ENCODE measurements around the gene HDAC7. TPM values are rescaled to one million over a fixed set of nuclear protein-coding genes. Genes with fewer than 3 reads are reported as not detected.

HDAC7 gene
- total RNA-seq, 2 experiments from 2014 or later, result 180 to 207 TPM

DNA sequence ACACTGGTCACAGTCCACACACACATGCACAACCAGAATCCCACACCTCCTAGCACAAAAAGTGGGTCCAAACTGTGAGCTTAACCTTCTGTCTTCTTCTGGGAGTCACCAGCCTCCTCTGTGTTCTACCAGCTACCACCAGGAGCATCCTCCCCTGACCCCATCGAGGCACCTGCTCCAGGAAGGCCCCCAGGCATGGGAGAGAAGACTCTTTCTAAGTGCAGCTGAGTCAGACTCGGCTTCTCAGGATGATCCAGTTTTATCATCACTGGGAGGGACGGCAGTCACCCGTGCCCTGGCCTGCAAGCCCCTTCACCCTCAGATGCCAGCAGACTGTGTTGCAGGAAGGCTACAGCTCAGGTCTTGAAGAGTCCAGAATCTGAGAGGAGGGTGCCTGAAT, 86.6 kb downstream of the HDAC7 start:
- Mint-ChIP-seq H3K4me3 (no peak overlapping the region), H3K36me3 (ENCODE audit: low read depth) (no peaks in the 10 kb centered on the region), H3K27me3 (ENCODE audit: low read depth) (no peaks in the 10 kb centered on the region), H3K4me1 (ENCODE audit: low read depth) (no peaks in the 10 kb centered on the region), H3K9me3 (ENCODE audit: insufficient read depth) (no peaks in the 10 kb centered on the region), H3K27ac (no peak overlapping the region)
- DNase-seq (no peak), ATAC-seq (no peak)
- ChIA-PET POLR2A (interaction anchor here (0.5 to 0.8 kb wide), 2 partner anchors 15 to 1119 kb away, joined by 3 read pairs; partner anchors contain the start of gene DDX23), CTCF (interaction anchor here (0.8 to 17.0 kb wide), 9 partner anchors 9 to 230 kb away, joined by 3 to 297 read pairs (median 4); partner anchors contain the start of genes RPAP3 and TMEM106C)

Other genes starting within 250 kb of the HDAC7 start
- gene RPAP3, start 113.9 kb downstream of the HDAC7 start, total RNA-seq, result 10 to 100 TPM; 41.6 to 41.7 TPM
- gene ENDOU, start 94.4 kb downstream of the HDAC7 start, total RNA-seq, result not detected
- gene RAPGEF3, start 61.0 kb downstream of the HDAC7 start, total RNA-seq, result under 1 TPM in 1 of 2 experiments, not detected in 1; 0.24 TPM
- 1 to 10 TPM; 7.0 to 8.1 TPM for gene SLC48A1, start 46.7 kb downstream of the HDAC7 start, total RNA-seq
- gene VDR, start 85.1 kb upstream of the HDAC7 start, total RNA-seq, result 10 to 100 TPM; 13.2 to 14.5 TPM
- gene TMEM106C, start 143.7 kb upstream of the HDAC7 start, total RNA-seq, result 100 to 1,000 TPM; 139 to 140 TPM
- not detected for gene COL2A1, start 184.6 kb upstream of the HDAC7 start, total RNA-seq

All from activated CD8-positive, alpha-beta T cell treated with anti-CD3 and anti-CD28 coated beads, Interleukin-2, amount 10 ng/mL, durations not matched to agents 7 days and 5 days (primary cell).